ENCODE results near the gene GNB4.

GNB4 gene

GRCh38 chr3:179348325-179349013 is 102.8 kb downstream of the GNB4 start:
- no peak for DNase-seq

GRCh38 chr3:179347345-179348194 is 103.7 kb downstream of the GNB4 start, which contains the start of gene MFN1:
Gene MFN1, plus strand, starts transcription at chr3:179347709. Its CDS starts 1,143 bp downstream, at chr3:179348852.
- peak; percentile 82 for DNase-seq

Data from activated CD4-positive, alpha-beta T cell treated with anti-CD3 and anti-CD28 coated beads for 1 hour (primary cell).